Measurements from ENCODE around the gene GPR39. TPM values are rescaled to one million over a fixed set of nuclear protein-coding genes. Genes with fewer than 3 reads are reported as not detected.

GPR39 gene
- total RNA-seq, result 1 to 10 TPM; 3.6 to 5.3 TPM

DNA sequence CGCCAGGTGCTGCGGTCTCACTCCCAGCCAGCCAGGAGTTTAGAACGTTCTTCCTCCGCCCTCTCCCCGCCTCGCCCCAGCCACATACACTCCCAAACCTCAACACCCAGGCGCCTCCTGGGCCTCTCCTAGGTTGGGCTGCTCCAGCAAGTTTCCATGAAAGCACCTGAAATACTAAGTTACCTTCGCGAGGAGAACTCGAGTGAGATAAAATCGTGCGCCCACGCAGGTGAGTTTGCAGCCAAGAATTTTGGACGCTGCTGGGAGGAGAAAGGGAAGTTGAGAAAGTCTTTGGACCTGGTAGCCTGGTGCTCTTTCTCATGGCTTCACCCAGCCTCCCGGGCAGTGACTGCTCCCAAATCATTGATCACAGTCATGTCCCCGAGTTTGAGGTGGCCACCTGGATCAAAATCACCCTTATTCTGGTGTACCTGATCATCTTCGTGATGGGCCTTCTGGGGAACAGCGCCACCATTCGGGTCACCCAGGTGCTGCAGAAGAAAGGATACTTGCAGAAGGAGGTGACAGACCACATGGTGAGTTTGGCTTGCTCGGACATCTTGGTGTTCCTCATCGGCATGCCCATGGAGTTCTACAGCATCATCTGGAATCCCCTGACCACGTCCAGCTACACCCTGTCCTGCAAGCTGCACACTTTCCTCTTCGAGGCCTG lies at the start of gene GPR39:
Gene GPR39, plus strand, starts transcription at position 83 of the 673 bp plus-strand sequence.
- Histone ChIP-seq H3K4me1 (replicated peaks) (peaks cover 3% of the 10 kb centered on the region), H3K27me3 (replicated peaks; ENCODE audit: insufficient read depth) (no peaks in the 10 kb centered on the region), H3K27ac (peak within 1 kb of the TSS; percentile 66 to 75), H3K4me3 (peak within 1 kb of the TSS; percentile 45 to 49), H3K36me3 (no peaks in the 10 kb centered on the region), H3K9me3 (no peaks in the 10 kb centered on the region)
- no peak for TF ChIP-seq POLR2AphosphoS5 (IDR thresholded peaks at IDR 0.05)
- no peak for TF ChIP-seq POLR2A (IDR thresholded peaks at IDR 0.05)
- TF ChIP-seq, protein P1, sequence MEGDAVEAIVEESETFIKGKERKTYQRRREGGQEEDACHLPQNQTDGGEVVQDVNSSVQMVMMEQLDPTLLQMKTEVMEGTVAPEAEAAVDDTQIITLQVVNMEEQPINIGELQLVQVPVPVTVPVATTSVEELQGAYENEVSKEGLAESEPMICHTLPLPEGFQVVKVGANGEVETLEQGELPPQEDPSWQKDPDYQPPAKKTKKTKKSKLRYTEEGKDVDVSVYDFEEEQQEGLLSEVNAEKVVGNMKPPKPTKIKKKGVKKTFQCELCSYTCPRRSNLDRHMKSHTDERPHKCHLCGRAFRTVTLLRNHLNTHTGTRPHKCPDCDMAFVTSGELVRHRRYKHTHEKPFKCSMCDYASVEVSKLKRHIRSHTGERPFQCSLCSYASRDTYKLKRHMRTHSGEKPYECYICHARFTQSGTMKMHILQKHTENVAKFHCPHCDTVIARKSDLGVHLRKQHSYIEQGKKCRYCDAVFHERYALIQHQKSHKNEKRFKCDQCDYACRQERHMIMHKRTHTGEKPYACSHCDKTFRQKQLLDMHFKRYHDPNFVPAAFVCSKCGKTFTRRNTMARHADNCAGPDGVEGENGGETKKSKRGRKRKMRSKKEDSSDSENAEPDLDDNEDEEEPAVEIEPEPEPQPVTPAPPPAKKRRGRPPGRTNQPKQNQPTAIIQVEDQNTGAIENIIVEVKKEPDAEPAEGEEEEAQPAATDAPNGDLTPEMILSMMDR (IDR thresholded peaks at IDR 0.05), result no peak
- intact Hi-C loops (cut with DNase I), result no loop called here
- DNase-seq (ENCODE audit: low spot score), result no peak
- 44% methylated on average over 23 of the region's 23 CpGs for WGBS

DNA sequence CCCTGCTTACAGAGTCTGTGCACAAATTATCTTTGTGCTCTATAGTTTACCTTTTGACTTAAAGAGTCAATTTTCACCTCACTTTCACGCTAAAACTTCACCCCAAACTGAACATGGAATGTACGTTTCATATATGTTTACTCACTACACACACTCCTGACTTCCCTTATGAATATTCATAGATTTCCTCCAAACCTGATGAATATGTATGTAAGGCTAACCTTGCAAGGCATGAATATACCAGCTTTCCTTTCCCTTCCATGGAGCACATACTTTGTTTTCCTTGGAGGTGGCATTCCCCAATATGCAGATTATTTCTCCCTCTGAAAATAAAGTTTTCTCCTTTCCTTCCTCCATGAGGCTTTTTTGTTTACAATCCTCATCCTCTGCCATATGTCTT lies 48.4 kb upstream of the GPR39 start:
- Histone ChIP-seq H3K27ac (no peak overlapping the region), H3K4me3 (no peak overlapping the region), H3K9me3 (no peaks in the 10 kb centered on the region), H3K36me3 (no peaks in the 10 kb centered on the region), H3K4me1 (replicated peaks) (no peaks in the 10 kb centered on the region), H3K27me3 (replicated peaks; ENCODE audit: insufficient read depth) (no peaks in the 10 kb centered on the region)
- TF ChIP-seq, protein P1 (IDR thresholded peaks at IDR 0.05), result no peak
- TF ChIP-seq POLR2AphosphoS5 (IDR thresholded peaks at IDR 0.05) (no peak), POLR2A (IDR thresholded peaks at IDR 0.05) (no peak)
- DNase-seq (ENCODE audit: low spot score), result no peak
- WGBS, result 33% methylated on average over 2 of the region's 2 CpGs
- intact Hi-C loops (cut with DNase I), result no loop called here

DNA sequence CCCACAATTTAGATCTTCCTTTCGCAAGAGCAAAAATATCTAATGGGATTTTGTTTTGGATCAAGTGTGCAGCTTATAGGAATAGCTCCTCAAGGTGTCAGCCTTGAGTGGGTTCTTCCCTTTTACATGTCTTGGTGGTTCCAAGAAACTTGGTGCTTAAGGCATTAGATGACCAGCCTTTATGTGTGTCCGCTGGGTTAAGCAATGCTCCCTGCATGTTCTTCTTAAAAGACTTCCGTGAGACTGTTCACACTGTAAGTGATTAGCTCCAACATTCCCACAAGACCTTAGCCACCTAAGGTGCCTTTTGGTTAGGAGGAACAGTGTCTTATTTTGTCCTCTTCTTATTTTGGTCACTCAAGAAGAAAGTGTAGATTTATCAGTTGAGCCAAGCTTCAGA lies 44.3 kb upstream of the GPR39 start:
- Histone ChIP-seq H3K4me3 (no peak overlapping the region), H3K9me3 (no peaks in the 10 kb centered on the region), H3K27ac (no peak overlapping the region), H3K27me3 (replicated peaks; ENCODE audit: insufficient read depth) (no peaks in the 10 kb centered on the region), H3K4me1 (replicated peaks) (no peaks in the 10 kb centered on the region), H3K36me3 (no peaks in the 10 kb centered on the region)
- no peak for TF ChIP-seq POLR2A (IDR thresholded peaks at IDR 0.05)
- TF ChIP-seq POLR2AphosphoS5 (IDR thresholded peaks at IDR 0.05), result no peak
- TF ChIP-seq, protein P1 (IDR thresholded peaks at IDR 0.05), result no peak
- WGBS, result 95% methylated on average over 3 of the region's 3 CpGs
- no peak for DNase-seq (ENCODE audit: low spot score)
- intact Hi-C loops (cut with DNase I), result no loop called here

DNA sequence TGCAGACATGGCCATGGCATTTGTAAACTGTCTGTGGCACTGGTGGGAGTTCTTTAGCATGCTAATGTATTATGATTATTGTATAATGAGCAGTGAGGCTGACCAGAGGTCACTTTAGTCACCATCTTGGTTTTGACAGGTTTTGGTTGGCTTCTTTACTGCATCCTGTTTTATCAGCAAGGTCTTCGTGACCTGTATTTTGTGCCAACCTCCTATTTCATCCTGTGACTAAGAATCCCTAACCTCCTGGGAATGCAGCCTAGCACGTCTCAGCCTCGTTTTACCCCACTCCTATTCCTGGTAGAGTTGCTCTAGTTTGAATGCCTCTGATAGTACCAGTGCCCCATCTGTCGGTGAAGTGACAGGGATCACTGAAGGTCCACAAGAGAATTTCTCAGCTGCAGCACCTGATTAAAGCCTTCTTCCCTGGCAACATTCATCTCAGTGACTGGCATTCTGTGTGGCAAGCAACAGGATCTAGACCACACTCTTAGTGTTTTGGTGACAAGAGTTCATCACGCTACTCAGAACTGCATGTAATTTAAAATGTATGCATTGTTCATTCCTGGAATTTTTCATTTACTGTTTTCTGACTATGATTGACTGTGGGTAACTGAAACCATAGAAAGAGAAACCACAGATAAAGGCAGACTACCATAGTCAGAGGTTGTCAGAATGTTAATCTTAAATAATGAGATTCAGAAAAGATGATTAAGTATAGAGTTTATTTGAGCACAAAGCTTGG lies 43.0 kb upstream of the GPR39 start:
- H3K27ac ChIP-seq, result no peak overlapping the region

More for the DNA sequence above, 43.0 kb upstream of the GPR39 start:
- H3K9me3 ChIP-seq, result no peaks in the 10 kb centered on the region
- no peak overlapping the region for H3K4me3 ChIP-seq
- H3K27me3 ChIP-seq (replicated peaks; ENCODE audit: insufficient read depth), result no peaks in the 10 kb centered on the region
- DNase-seq (ENCODE audit: low spot score), result no peak
- H3K4me1 ChIP-seq (replicated peaks), result no peaks in the 10 kb centered on the region
- H3K36me3 ChIP-seq, result no peaks in the 10 kb centered on the region
- no peak for TF ChIP-seq POLR2A (IDR thresholded peaks at IDR 0.05)
- no peak for TF ChIP-seq POLR2AphosphoS5 (IDR thresholded peaks at IDR 0.05)
- TF ChIP-seq, protein P1 (IDR thresholded peaks at IDR 0.05), result no peak
- 79% methylated on average over 5 of the region's 5 CpGs for WGBS
- intact Hi-C loops (cut with DNase I), result no loop called here
